ENCODE measurements around the gene TMEM94. TPM values are rescaled to one million over a fixed set of nuclear protein-coding genes. Genes with fewer than 3 reads are reported as not detected.

The TMEM94 gene
- total RNA-seq, 1 experiment from 2014 or later = 129 TPM

GRCh38 chr17:75524970-75525805 is 68.8 kb downstream of the TMEM94 start, which contains the start of gene LLGL2:
TSS of gene LLGL2 (plus strand) at chr17:75525697. CDS start at chr17:75543427, 17,730 bp downstream.
- Histone ChIP-seq H3K36me3 (ENCODE audit: control insufficient read depth, insufficient read depth, low read length) (peaks cover 2% of the 10 kb centered on the region; the same call in 1 of the 2 replicates), H3K9me3 (ENCODE audit: control insufficient read depth, insufficient read depth, low read depth, low read length) (no peaks in the 10 kb centered on the region), H3K4me3 (ENCODE audit: low read depth in 2 of 2, low read length in 2 of 2) (peak within 1 kb of the TSS; percentile 68 to 75), H3K27ac (ENCODE audit: low read length) (peak within 1 kb of the TSS; percentile 81), H3K4me1 (ENCODE audit: control insufficient read depth, insufficient read depth, low read length) (peaks cover 13% of the 10 kb centered on the region), H3K27me3 (ENCODE audit: control insufficient read depth, insufficient read depth, low read length) (no peaks in the 10 kb centered on the region)
- DNase-seq (ENCODE audit: low read depth, low spot score) = no peak
- in situ Hi-C loops (cut with HindIII; ENCODE audit: low pct_unique_long_range_greater_than_20kb, low sequenced_read_pairs) (no loop called here), intact Hi-C loops (cut with micrococcal nuclease; ENCODE audit: unreplicated experiment) (no loop called here)
- ChIA-PET POLR2A (interaction anchor here (0.6 to 0.7 kb wide), 4 partner anchors 9 to 265 kb away, joined by 3 to 11 read pairs (median 5); no protein-coding TSS in a partner anchor), CTCF (interaction anchor here (0.6 to 1.9 kb wide), 11 partner anchors 9 to 683 kb away, joined by 3 to 10 read pairs (median 6); partner anchors contain the start of genes SMIM5 and TSEN54)
- ATAC-seq = peak; percentile 88
- BruUV-seq (replicated peaks) = no TSS peak
- TF ChIP-seq SIN3A (IDR thresholded peaks at IDR 0.05; ENCODE audit: borderline replicate concordance, insufficient read depth, low read depth, low read length) (0 out of 2 replicates have a peak, but pooled peaks have one; percentile 50), TCF7L2 (IDR thresholded peaks at IDR 0.05; ENCODE audit: low read depth, low read length) (no peak), POLR2AphosphoS5 (IDR thresholded peaks at IDR 0.05; ENCODE audit: low read depth, low read length) (peak; percentile 40; the same call in 1 of the 2 replicates)
- TF ChIP-seq, protein P1, sequence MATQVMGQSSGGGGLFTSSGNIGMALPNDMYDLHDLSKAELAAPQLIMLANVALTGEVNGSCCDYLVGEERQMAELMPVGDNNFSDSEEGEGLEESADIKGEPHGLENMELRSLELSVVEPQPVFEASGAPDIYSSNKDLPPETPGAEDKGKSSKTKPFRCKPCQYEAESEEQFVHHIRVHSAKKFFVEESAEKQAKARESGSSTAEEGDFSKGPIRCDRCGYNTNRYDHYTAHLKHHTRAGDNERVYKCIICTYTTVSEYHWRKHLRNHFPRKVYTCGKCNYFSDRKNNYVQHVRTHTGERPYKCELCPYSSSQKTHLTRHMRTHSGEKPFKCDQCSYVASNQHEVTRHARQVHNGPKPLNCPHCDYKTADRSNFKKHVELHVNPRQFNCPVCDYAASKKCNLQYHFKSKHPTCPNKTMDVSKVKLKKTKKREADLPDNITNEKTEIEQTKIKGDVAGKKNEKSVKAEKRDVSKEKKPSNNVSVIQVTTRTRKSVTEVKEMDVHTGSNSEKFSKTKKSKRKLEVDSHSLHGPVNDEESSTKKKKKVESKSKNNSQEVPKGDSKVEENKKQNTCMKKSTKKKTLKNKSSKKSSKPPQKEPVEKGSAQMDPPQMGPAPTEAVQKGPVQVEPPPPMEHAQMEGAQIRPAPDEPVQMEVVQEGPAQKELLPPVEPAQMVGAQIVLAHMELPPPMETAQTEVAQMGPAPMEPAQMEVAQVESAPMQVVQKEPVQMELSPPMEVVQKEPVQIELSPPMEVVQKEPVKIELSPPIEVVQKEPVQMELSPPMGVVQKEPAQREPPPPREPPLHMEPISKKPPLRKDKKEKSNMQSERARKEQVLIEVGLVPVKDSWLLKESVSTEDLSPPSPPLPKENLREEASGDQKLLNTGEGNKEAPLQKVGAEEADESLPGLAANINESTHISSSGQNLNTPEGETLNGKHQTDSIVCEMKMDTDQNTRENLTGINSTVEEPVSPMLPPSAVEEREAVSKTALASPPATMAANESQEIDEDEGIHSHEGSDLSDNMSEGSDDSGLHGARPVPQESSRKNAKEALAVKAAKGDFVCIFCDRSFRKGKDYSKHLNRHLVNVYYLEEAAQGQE (IDR thresholded peaks at IDR 0.05; ENCODE audit: insufficient read depth in 1 of 2, low read depth in 2 of 2, low read length in 1 of 2) = peak; percentile 14 to 76; a peak in 2 of 4 replicates

DNA sequence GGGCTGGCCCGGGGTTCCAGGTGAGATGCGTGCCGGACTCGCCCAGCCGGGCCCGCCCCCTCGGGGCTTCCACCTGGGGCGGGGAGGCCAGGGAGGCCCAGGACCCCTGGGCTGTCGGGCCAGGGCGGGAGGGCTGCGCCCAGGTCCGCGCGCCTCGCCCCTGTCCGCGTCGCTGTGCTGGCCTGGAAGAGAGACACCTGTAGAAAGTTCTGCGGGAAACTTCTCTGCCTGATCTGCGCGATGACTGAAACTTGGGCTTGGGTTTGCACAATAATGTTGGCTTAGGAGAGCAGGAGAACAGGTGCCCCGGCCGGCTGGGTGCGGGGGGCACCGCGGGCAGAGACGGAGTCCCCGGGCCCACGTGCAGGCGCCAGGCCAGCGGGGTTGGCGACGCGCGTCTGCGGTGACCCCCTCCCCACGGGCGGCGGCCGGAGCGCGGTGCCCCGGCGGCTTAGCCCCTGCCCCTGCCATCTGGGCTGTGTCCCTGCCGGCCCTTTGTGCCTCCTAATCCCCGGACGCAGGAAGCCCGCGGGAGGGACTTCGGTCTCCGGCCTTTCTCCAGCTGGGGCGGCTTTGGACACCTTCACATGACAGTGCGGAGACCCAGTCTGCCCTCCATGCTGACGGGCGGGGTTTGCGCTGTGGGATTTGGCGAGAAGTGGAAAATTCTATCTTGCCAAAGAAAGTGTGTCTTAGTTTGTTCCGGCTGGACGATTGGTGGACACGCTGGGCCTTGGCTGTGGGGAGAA is 69.5 kb downstream of the TMEM94 start:
- Histone ChIP-seq H3K27me3 (ENCODE audit: control insufficient read depth, insufficient read depth, low read length) (no peaks in the 10 kb centered on the region), H3K4me1 (ENCODE audit: control insufficient read depth, insufficient read depth, low read length) (peaks cover 17% of the 10 kb centered on the region), H3K4me3 (ENCODE audit: low read depth in 2 of 2, low read length in 2 of 2) (peak overlapping the region; percentile 68 to 75), H3K36me3 (ENCODE audit: control insufficient read depth, insufficient read depth, low read length) (peaks cover 2% of the 10 kb centered on the region; the same call in 1 of the 2 replicates), H3K9me3 (ENCODE audit: control insufficient read depth, insufficient read depth, low read depth, low read length) (no peaks in the 10 kb centered on the region), H3K27ac (ENCODE audit: low read length) (peak overlapping the region; percentile 81)
- no TSS peak for BruUV-seq (replicated peaks)
- CTCF ChIA-PET = interaction anchor here (0.5 to 1.9 kb wide), 8 partner anchors 10 to 286 kb away, joined by 3 to 8 read pairs (median 6); partner anchors contain the start of genes SMIM5 and TSEN54
- in situ Hi-C loops (cut with HindIII; ENCODE audit: low pct_unique_long_range_greater_than_20kb, low sequenced_read_pairs) (no loop called here), intact Hi-C loops (cut with micrococcal nuclease; ENCODE audit: unreplicated experiment) (no loop called here)
- TF ChIP-seq SIN3A (IDR thresholded peaks at IDR 0.05; ENCODE audit: borderline replicate concordance, insufficient read depth, low read depth, low read length) = 0 out of 2 replicates have a peak, but pooled peaks have one; percentile 2
- TF ChIP-seq, protein P1 (IDR thresholded peaks at IDR 0.05; ENCODE audit: insufficient read depth in 1 of 2, low read depth in 2 of 2, low read length in 1 of 2) = no peak
- TF ChIP-seq, protein P2, sequence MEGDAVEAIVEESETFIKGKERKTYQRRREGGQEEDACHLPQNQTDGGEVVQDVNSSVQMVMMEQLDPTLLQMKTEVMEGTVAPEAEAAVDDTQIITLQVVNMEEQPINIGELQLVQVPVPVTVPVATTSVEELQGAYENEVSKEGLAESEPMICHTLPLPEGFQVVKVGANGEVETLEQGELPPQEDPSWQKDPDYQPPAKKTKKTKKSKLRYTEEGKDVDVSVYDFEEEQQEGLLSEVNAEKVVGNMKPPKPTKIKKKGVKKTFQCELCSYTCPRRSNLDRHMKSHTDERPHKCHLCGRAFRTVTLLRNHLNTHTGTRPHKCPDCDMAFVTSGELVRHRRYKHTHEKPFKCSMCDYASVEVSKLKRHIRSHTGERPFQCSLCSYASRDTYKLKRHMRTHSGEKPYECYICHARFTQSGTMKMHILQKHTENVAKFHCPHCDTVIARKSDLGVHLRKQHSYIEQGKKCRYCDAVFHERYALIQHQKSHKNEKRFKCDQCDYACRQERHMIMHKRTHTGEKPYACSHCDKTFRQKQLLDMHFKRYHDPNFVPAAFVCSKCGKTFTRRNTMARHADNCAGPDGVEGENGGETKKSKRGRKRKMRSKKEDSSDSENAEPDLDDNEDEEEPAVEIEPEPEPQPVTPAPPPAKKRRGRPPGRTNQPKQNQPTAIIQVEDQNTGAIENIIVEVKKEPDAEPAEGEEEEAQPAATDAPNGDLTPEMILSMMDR (IDR thresholded peaks at IDR 0.05) = no peak
- ATAC-seq (peak; percentile 60), DNase-seq (ENCODE audit: low read depth, low spot score) (no peak)
- POLR2A ChIA-PET = no interaction called here
